IMR-90 (cell line): ENCODE measurements around the gene ACY1. TPM values are rescaled to one million over a fixed set of nuclear protein-coding genes. Genes with fewer than 3 reads are reported as not detected.

Source experiments
- ATAC-seq: fragments of 200-7000 bp; cut with Tn5 transposase; 2 replicates; pipeline ENCODE4 v1.9.1; 2020; ENCODE audit warnings: low read depth, mild to moderate bottlenecking, moderate library complexity
- BruUV-seq: library from RNA; stranded (reverse); fragments of 400-500 nt; replicated peaks from 2 replicates; lab custom pipeline; 2021; lab: Mats Ljungman, UMichigan
- CTCF ChIA-PET: fragments of 300-600 bp; formaldehyde crosslinking; extraction: SDS; loops from one replicate; lab custom pipeline; 2021; ENCODE audit warnings: antibody characterized with exemption; lab: Yijun Ruan, JAX
- POLR2A ChIA-PET: fragments of 300-600 bp; sonication (Branson Sonifier 250); formaldehyde crosslinking; loops from one replicate; lab custom pipeline; 2022; ENCODE audit warnings: antibody characterized with exemption; ENCODE audit not compliant: unreplicated experiment; lab: Charles Lee
- DNase-seq: peaks from one replicate; pipeline ENCODE4 v3.0.0; 2013
- H2AFZ ChIP-seq: replicated peaks from 2 replicates; pipeline ENCODE3; 2013; ENCODE audit warnings: low read length, mild to moderate bottlenecking; ENCODE audit not compliant: poor library complexity
- H2AK5ac ChIP-seq: 2 replicates; pipeline ENCODE4 v1.6.1; 2013; ENCODE audit warnings: low read depth, low read length, inconsistent platforms
- H2AK9ac ChIP-seq: replicated peaks from 2 replicates; pipeline ENCODE3; 2013; ENCODE audit warnings: mild to moderate bottlenecking, low read depth, low read length, moderate library complexity; ENCODE audit not compliant: poor library complexity
- H2BK120ac ChIP-seq: 2 replicates; pipeline ENCODE4 v1.6.1; 2013; ENCODE audit warnings: low read depth, low read length, inconsistent platforms
- H2BK15ac ChIP-seq: 3 replicates; pipeline ENCODE4 v1.6.1; 2013; ENCODE audit warnings: low read depth, low read length, inconsistent platforms
- H2BK20ac ChIP-seq: 2 replicates; pipeline ENCODE4 v1.6.1; 2013; ENCODE audit warnings: low read depth, mild to moderate bottlenecking, inconsistent platforms, low read length, moderate library complexity
- H2BK5ac ChIP-seq: 2 replicates; pipeline ENCODE4 v1.6.1; 2013; ENCODE audit warnings: mild to moderate bottlenecking, low read depth, low read length, inconsistent platforms; ENCODE audit not compliant: poor library complexity, severe bottlenecking
- H3K14ac ChIP-seq: replicated peaks from 2 replicates; pipeline ENCODE4 v1.6.1; 2013; ENCODE audit warnings: low read depth, low read length, inconsistent platforms
- H3K18ac ChIP-seq: 2 replicates; pipeline ENCODE4 v1.6.1; 2013; ENCODE audit warnings: low read depth, low read length, control low read depth
- H3K23ac ChIP-seq: 2 replicates; pipeline ENCODE4 v1.6.1; 2013; ENCODE audit warnings: low read depth, low read length, inconsistent platforms
- H3K27ac ChIP-seq: 2 replicates; pipeline ENCODE4 v1.5.1; 2013; ENCODE audit warnings: mild to moderate bottlenecking, control low read depth, low read length; ENCODE audit not compliant: insufficient read depth
- H3K27me3 ChIP-seq: 2 replicates; pipeline ENCODE4 v1.6.1; 2013; ENCODE audit warnings: low read length; ENCODE audit not compliant: control insufficient read depth, insufficient read depth
- H3K36me3 ChIP-seq: 2 replicates; pipeline ENCODE4 v1.6.1; 2013; ENCODE audit warnings: low read length, mixed read lengths; ENCODE audit not compliant: control insufficient read depth, insufficient read depth
- H3K4ac ChIP-seq: 2 replicates; pipeline ENCODE4 v1.6.1; 2013; ENCODE audit warnings: low read depth, low read length, inconsistent platforms
- H3K4me1 ChIP-seq: 2 replicates; pipeline ENCODE4 v1.6.1; 2013; ENCODE audit warnings: low read length, mixed read lengths; ENCODE audit not compliant: control insufficient read depth, insufficient read depth
- H3K4me2 ChIP-seq: 2 replicates; pipeline ENCODE4 v1.6.1; 2013; ENCODE audit warnings: low read depth, mild to moderate bottlenecking, control low read depth, low read length, moderate library complexity
- H3K4me3 ChIP-seq: 2 replicates; pipeline ENCODE4 v1.5.1; 2013; ENCODE audit warnings: low read depth, mild to moderate bottlenecking, control low read depth, low read length, moderate library complexity; ENCODE audit not compliant: insufficient read depth
- H3K56ac ChIP-seq: 2 replicates; pipeline ENCODE4 v1.6.1; 2013; ENCODE audit warnings: low read length, inconsistent platforms; ENCODE audit not compliant: insufficient read depth; ENCODE audit errors: extremely low read depth
- H3K79me1 ChIP-seq, 2 experiments: 2 replicates each; pipeline ENCODE4 v1.6.1; 2013; ENCODE audit warnings: low read length in 2 of 2, inconsistent platforms in 1 of 2, low read depth in 1 of 2
- H3K9ac ChIP-seq: 2 replicates; pipeline ENCODE4 v1.6.1; 2013; ENCODE audit warnings: low read depth, low read length, control low read depth
- H3K9me1 ChIP-seq: 2 replicates; pipeline ENCODE4 v1.6.1; 2013; ENCODE audit warnings: low read length, inconsistent platforms; ENCODE audit not compliant: insufficient read depth
- H3K9me3 ChIP-seq: 2 replicates; pipeline ENCODE4 v1.6.1; 2013; ENCODE audit warnings: low read length; ENCODE audit not compliant: control insufficient read depth, insufficient read depth
- H4K20me1 ChIP-seq: 2 replicates; pipeline ENCODE4 v1.6.1; 2013; ENCODE audit warnings: low read length, inconsistent platforms; ENCODE audit not compliant: insufficient read depth
- H4K5ac ChIP-seq: 2 replicates; pipeline ENCODE4 v1.6.1; 2013; ENCODE audit warnings: mild to moderate bottlenecking, low read depth, low read length, control low read depth
- H4K8ac ChIP-seq, 2 experiments: 2 replicates each; pipeline ENCODE4 v1.6.1; 2013; ENCODE audit warnings: low read depth in 2 of 2, low read length in 2 of 2, control low read depth in 1 of 2, inconsistent platforms in 1 of 2
- H4K91ac ChIP-seq: 2 replicates; pipeline ENCODE4 v1.6.1; 2013; ENCODE audit warnings: low read depth, low read length, inconsistent platforms; ENCODE audit not compliant: insufficient read depth
- BHLHE40 ChIP-seq: fragments of 150-350 bp; IDR thresholded peaks from 2 replicates; pipeline ENCODE4 v1.6.1; 2016; ENCODE audit warnings: mild to moderate bottlenecking, low read depth, low read length
- CEBPB ChIP-seq: IDR thresholded peaks from 2 replicates; pipeline ENCODE4 v1.6.1; 2012; ENCODE audit warnings: low read depth, low read length, improper control_type of control experiment
- CHD1 ChIP-seq: IDR thresholded peaks from 2 replicates; pipeline ENCODE4 v1.6.1; 2012; ENCODE audit warnings: low read depth, low read length, improper control_type of control experiment
- CTCF ChIP-seq: conservative IDR thresholded peaks from 2 replicates; pipeline ENCODE4 v1.5.1; 2012; ENCODE audit warnings: mild to moderate bottlenecking, low read depth, low read length, improper control_type of control experiment
- ELK1 ChIP-seq: fragments of 150-350 bp; IDR thresholded peaks from 2 replicates; pipeline ENCODE4 v1.6.1; 2016; ENCODE audit warnings: low read depth, mild to moderate bottlenecking, low read length, moderate library complexity, borderline replicate concordance
- FOS ChIP-seq: fragments of 150-350 bp; IDR thresholded peaks from 2 replicates; pipeline ENCODE4 v1.6.1; 2016; ENCODE audit warnings: low read depth, low read length
- MAFK ChIP-seq: IDR thresholded peaks from 2 replicates; pipeline ENCODE4 v1.6.1; 2012; ENCODE audit warnings: low read depth, low read length, improper control_type of control experiment
- MAZ ChIP-seq: IDR thresholded peaks from 2 replicates; pipeline ENCODE4 v1.6.1; 2012; ENCODE audit warnings: low read depth, mild to moderate bottlenecking, low read length, improper control_type of control experiment, moderate library complexity, borderline replicate concordance
- MXI1 ChIP-seq: IDR thresholded peaks from 2 replicates; pipeline ENCODE4 v1.6.1; 2012; ENCODE audit warnings: low read depth, mild to moderate bottlenecking, low read length, moderate library complexity, borderline replicate concordance
- NFE2L2 ChIP-seq: fragments of 150-350 bp; IDR thresholded peaks from 2 replicates; pipeline ENCODE4 v1.6.1; 2016; ENCODE audit warnings: low read depth, mild to moderate bottlenecking, low read length
- POLR2A ChIP-seq: IDR thresholded peaks from 2 replicates; pipeline ENCODE4 v1.6.1; 2012; ENCODE audit warnings: mild to moderate bottlenecking, low read depth, low read length
- RAD21 ChIP-seq: IDR thresholded peaks from 2 replicates; pipeline ENCODE4 v1.6.1; 2012; ENCODE audit warnings: low read length, improper control_type of control experiment
- RCOR1 ChIP-seq: IDR thresholded peaks from 2 replicates; pipeline ENCODE4 v1.6.1; 2012; ENCODE audit warnings: mild to moderate bottlenecking, low read length, improper control_type of control experiment; ENCODE audit not compliant: insufficient replicate concordance
- RFX5 ChIP-seq: IDR thresholded peaks from 2 replicates; pipeline ENCODE4 v1.8.0; 2012; ENCODE audit warnings: low read depth, mild to moderate bottlenecking, low read length, moderate library complexity
- SMC3 ChIP-seq: fragments of 150-350 bp; IDR thresholded peaks from 2 replicates; pipeline ENCODE4 v1.6.1; 2016; ENCODE audit warnings: low read depth, mild to moderate bottlenecking, antibody characterized with exemption, low read length, moderate library complexity
- USF2 ChIP-seq: fragments of 150-350 bp; IDR thresholded peaks from 2 replicates; pipeline ENCODE4 v1.6.1; 2017; ENCODE audit warnings: mild to moderate bottlenecking, antibody characterized with exemption, low read length, low read depth
- WGBS, 2 experiments: methylation state at CpG; one replicate each; pipeline versions ENCODE4 v1.1.5 to v1.1.7; 2013; ENCODE audit warnings: missing lambda C conversion rate in 2 of 2; ENCODE audit not compliant: insufficient read length in 1 of 2; ENCODE audit errors: extremely low coverage in 2 of 2; 5-methylcytosine and 5-hydroxymethylcytosine counted together
- dilution Hi-C: fragments of 300-500 bp; cut with HindIII; formaldehyde crosslinking; loops from one replicate; pipeline ENCODE4 v1.14.3; 2018; ENCODE audit warnings: low sequenced_read_pairs; ENCODE audit not compliant: unreplicated experiment
- in situ Hi-C: fragments of 300-500 bp; cut with MboI; formaldehyde crosslinking; loops from 3 replicates; pipeline ENCODE4 v1.14.3; 2019; ENCODE audit warnings: low sequenced_read_pairs, inconsistent platforms, mixed read lengths
- intact Hi-C: fragments of 100-400 bp; cut with micrococcal nuclease; formaldehyde crosslinking; loops from 2 replicates; pipeline ENCODE4 v1.10.0; 2022
- polyA plus RNA-seq, 3 experiments: library from polyadenylated mRNA; depleted of rRNA; stranded (reverse); fragments of >200 nt; gene quantifications; 2 replicates each; pipeline ENCODE4 v1.2.3, GENCODE V29; 2012; ENCODE audit warnings: low replicate concordance in 1 of 3
- total RNA-seq: library from RNA; depleted of rRNA; stranded (reverse); fragments of >200 nt; gene quantifications from 2 replicates; pipeline ENCODE4 v1.2.3, GENCODE V29; 2012

The ACY1 gene
- total and polyA plus RNA-seq, 2 of the 4 experiments (the other 2 are of a cell fraction): 22.0 to 47.1 TPM

DNA sequence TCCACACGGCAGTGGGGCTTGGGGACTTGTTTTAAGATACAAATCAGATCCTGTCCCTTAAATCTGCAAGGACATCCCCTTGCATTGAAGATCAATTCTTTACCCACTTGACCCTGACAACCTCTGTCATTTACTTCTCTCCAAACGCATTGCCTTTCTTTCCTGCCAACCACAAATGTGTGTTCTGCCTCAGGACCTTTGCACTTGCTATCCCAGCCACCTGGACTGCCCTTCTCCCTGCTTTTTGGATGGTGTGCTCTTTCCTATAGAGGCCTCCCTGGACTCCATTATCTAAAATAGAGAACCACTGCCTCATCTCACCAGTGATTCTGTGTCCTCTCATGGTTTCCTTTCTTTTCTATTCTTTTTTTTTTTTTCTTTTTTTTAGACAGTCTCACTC lies 13.8 kb downstream of the ACY1 start:
- Histone ChIP-seq H3K9me3 (no peaks in the 10 kb centered on the region), H3K36me3 (peaks cover 21% of the 10 kb centered on the region), H2AFZ (no peak overlapping the region), H3K14ac (no peak overlapping the region), H4K91ac (no peak overlapping the region), H3K27ac (no peak overlapping the region), H3K79me1 (peaks cover 17 to 28% of the 10 kb centered on the region in 2 experiments; a peak in 3 of 4 replicates), H3K4me3 (no peak overlapping the region), H2AK5ac (no peak overlapping the region), H4K8ac (no peak overlapping the region), H3K18ac (no peak overlapping the region), H3K56ac (no peak overlapping the region), H2BK5ac (no peak overlapping the region), H2BK120ac (no peak overlapping the region), H3K4me2 (no peak overlapping the region), H3K4me1 (peaks cover 5% of the 10 kb centered on the region), H3K4ac (no peak overlapping the region), H3K9me1 (peaks cover 3% of the 10 kb centered on the region), H4K20me1 (peaks cover 15% of the 10 kb centered on the region; the same call in 1 of the 2 replicates), H4K5ac (no peak overlapping the region), H3K27me3 (no peaks in the 10 kb centered on the region), H2BK20ac (no peak overlapping the region), H3K9ac (no peak overlapping the region), H2AK9ac (no peak overlapping the region), H3K23ac (no peak overlapping the region), H2BK15ac (no peak overlapping the region)
- CTCF ChIA-PET: no interaction called here
- dilution Hi-C loops (no loop called here), in situ Hi-C loops (no loop called here), intact Hi-C loops (loop anchor here (5.0 kb wide), 1 partner anchor 200 kb away; the partner anchor contains the start of gene ALAS1)
- POLR2A ChIA-PET: interaction anchor here (0.5 kb wide), 1 partner anchor 54 kb away, joined by 3 read pairs; no protein-coding TSS in a partner anchor
- WGBS, 2 experiments: 43% methylated on average over 1 of the region's 2 CpGs; no CpG with 5 or more reads in 1 of the 2 experiments
- DNase-seq (no peak), ATAC-seq (no peak)
- BruUV-seq: no TSS peak
- TF ChIP-seq CTCF: no peak
- TF ChIP-seq RCOR1: no peak
- no peak for TF ChIP-seq POLR2A
- no peak for TF ChIP-seq MAZ
- TF ChIP-seq RFX5: no peak
- TF ChIP-seq SMC3: no peak
- no peak for TF ChIP-seq CHD1
- no peak for TF ChIP-seq USF2
- TF ChIP-seq MAFK: no peak
- TF ChIP-seq BHLHE40: no peak
- TF ChIP-seq ELK1: no peak
- TF ChIP-seq RAD21: no peak
- no peak for TF ChIP-seq CEBPB
- TF ChIP-seq FOS: no peak
- TF ChIP-seq MXI1: no peak
- TF ChIP-seq NFE2L2: no peak
